SK-N-DZ (cell line): ENCODE measurements around the gene RRP1B.

Experiments used
- DNase-seq: peaks from one replicate; pipeline ENCODE4 v3.0.0-alpha.2; 2015; ENCODE audit warnings: low spot score

Gene RRP1B

DNA sequence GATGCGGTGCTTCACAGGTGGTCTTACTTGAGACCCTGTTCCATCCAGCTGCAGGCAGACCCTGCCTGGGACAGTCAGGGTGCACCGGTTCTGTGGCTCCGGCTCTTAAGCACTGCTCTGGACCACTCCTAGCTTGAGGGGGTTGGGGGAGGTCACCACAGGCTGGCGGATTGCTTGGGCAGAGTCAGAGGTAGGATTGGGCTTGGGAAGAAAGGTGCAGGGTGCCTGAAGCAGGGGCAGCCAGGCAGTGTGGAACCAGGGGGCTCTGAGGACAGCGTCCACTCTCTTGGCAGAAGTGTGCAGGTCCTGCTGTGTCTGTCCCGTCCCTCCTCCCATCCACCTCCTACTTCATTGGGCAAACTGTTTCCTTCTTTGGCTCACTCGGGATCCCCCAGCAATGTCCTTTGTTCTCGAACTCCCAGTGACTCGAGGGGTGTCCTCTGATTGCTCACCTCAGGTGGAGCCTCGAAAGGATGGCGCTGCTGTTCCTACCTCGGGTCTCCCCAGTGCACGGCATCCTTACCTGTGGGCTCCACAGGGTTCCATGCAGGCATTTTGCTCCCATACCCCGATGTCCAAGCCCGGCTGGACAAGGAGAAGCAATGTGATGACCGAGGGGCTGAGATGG, 61.3 kb downstream of the RRP1B start:
- DNase-seq: no peak

- no peak for DNase-seq
These were observed 61.8 kb downstream of the RRP1B start for GRCh38 chr21:43721206-43721605.

GRCh38 chr21:43721939-43722338, 62.6 kb downstream of the RRP1B start:
- DNase-seq: no peak

DNA sequence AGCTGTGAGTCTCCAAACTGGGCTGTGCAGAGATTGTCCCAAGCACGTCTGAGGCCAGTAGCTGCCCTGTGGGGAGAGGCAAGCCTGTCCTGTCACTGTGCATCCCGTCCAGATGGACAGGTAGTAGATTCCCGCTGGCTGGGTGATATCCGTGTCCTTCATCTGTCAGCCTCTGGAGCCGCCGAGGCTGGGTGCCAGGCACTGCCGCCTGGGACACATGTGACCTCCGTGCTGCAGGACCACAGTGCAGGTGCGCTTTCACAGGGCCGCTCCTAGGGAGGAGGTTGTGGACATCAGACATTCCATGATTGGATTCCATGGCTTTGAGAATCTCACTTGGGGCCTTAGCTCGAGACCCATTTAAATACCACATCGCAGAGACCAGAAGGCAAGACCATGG, 64.3 kb downstream of the RRP1B start:
- DNase-seq: no peak

DNA sequence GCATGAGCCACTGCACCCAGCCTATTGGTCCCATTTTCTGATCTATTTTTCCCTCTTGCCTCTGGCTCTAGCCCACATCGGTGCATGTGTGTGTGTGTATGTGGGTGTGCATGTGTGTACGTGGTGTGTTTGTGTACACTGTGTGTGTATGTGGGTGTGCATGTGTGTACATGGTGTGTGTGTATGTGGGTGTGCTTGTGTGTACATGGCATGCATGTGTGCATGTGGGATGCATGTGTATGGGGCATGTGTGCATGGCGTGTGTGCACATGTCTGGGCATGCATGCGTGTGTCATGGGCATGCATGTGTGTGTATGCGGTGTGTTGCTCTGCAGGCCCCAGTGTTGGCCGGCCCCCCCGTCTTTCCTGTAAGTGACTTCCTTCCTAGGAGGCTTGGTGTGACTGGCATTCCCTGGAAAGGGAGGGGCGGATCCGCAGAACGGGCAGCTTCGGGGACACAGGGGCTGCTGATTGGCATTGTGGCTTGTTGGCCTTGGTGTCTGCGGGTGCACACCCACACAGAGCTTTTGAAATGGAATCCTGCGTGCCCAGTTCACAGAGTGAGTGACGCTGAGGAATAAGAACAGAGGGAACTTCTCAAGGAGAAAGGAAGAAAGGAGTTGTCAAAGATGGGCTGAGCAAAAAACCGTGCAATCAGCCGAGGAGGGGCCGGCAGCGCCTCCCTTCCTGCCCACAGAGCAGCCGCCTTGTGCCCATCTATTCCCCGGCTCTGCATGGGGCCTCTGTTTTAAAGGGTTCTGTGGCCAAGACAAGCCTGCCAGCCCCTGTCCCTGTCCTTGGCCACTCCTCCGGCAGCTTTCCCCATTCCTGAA, 67.5 kb downstream of the RRP1B start:
- DNase-seq: no peak

DNA sequence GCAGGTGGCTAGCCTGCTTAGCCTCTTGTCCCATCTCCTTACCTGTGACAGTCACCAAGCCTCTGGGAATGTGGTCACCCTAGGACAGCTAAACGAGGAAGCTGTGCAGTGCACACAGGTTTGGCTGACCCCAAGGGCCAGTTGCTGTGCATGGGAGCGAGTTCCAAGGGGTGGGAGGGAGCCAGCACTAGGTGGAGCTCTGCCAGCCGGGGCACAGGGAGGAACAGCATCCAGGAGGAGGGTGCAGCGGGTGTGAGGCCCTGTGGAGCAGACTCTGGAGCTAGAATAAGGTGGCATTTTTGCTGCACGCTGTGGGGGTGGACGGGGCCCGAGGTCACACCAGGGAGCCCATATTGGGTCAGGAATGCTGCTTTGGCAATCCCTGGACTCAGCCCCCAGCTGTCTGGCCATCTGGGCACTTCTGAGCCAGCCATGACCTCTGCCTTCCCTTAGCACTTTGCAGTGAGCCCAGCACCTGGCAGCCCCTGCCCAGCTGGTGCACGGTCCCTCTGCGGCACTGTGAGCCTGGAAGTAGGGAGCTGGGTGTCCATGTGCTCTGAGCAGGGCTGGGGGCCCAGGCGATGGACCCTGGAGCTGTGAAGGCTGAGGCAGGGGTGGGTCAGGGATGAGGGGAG, 68.3 kb downstream of the RRP1B start:
- DNase-seq: no peak

DNA sequence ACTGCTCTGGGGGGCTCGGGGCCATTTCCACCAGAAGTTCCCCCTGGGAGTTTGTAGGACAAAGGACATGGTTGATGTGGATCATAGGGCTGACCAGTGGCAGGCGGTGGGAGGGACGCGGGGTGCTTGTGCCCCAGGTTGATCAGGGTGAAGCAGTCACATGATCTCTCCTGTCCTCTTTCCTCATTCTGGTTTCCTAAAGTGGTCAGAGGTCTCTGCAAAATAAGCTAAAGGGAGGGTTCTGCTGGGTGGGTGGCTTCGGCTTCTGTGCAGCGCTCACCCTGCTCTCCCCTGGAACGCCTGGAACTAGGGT, 68.8 kb downstream of the RRP1B start:
- no peak for DNase-seq

GRCh38 chr21:43728467-43729390, 69.4 kb downstream of the RRP1B start:
- peak; percentile 89 for DNase-seq

- no peak for DNase-seq
These were observed 72.1 kb downstream of the RRP1B start for GRCh38 chr21:43731476-43731875.

GRCh38 chr21:43731891-43732711, 72.7 kb downstream of the RRP1B start:
- DNase-seq: no peak

GRCh38 chr21:43733060-43733459, 73.7 kb downstream of the RRP1B start:
- no peak for DNase-seq

GRCh38 chr21:43733529-43734071, 74.2 kb downstream of the RRP1B start:
- DNase-seq: no peak

DNA sequence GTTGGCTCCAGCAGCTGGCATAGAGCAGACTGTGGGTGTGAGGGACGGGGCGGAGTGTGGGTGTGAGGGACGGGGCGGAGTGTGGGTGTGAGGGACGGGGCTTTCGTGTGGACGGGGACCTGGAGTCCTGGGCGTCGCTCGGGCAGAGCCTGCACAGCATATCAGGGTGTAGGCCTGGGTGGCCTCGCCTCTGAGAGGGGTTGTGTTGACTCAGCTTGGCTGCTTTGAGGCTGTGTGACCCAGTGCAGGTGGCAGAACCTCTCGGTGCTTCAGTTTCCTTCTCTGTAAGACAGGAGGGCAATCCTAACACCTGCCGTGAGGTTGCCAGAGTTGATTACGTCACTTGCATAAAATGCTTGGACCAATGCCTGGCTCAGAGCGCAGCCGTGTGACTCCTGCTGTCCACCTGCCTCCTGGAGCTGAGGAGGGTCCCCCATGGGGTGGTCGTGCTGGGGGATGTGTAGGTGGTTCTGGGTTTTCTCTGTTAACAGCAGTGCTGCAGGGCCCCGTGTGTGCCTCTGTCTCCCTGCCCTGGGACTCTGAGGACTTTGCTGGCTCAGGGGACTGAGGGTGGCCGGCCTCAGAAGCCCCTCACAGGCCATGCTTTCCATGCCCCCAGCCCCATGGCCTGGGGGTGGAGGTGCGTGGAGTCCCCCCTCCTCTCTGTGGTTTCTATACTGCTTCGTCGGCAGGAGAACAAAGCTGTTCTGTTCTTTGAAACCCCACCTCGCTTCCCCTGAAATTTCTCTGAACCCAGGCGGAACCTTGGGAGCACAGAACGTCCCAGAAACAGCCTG, 75.0 kb downstream of the RRP1B start:
- DNase-seq: no peak

GRCh38 chr21:43734928-43735229, 75.5 kb downstream of the RRP1B start:
- DNase-seq: no peak

- no peak for DNase-seq
These were observed 76.1 kb downstream of the RRP1B start for GRCh38 chr21:43735236-43736091.

DNA sequence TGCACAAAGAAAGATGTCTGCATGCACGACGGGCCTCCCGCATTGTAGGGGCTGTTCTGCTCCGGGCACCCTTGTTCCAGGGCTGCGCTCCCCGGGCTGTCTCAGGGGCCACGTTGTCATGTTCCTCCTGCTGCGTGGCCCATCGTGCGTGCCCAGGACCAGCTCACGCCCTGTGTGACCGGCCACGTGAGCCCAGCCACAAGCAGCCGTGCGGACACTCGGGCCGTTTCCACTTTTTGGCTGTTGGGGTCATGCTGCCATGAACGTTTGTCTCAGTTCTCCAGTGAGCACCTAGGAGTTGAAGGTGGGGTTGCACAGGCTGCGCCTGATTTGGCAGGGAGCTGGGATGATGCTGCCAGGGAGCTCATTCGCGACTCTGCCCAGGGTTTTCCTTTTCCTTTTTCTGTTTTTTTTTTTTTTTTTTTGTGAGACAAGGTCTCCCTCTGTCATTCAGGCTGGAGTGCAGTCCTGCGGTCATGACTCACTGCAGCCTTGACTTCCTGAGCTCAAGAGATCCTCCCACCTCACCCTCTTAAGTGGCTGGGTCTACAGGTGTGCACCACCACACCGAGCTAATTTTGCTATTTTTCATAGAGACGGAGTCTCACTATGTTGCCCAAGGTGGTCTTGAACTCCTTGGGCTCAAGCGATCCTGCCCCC, 77.0 kb downstream of the RRP1B start:
- DNase-seq: no peak

GRCh38 chr21:43737158-43737950, 78.0 kb downstream of the RRP1B start:
- no peak for DNase-seq
